ENCODE results near the gene MED14. TPM values are rescaled to one million over a fixed set of nuclear protein-coding genes. Genes with fewer than 3 reads are reported as not detected.

Gene MED14
- total and polyA plus RNA-seq, 2 of the 8 experiments (the other 6 are each of a cell fraction or from before 2014, with no cell fraction given) = 79.7 to 117 TPM

DNA sequence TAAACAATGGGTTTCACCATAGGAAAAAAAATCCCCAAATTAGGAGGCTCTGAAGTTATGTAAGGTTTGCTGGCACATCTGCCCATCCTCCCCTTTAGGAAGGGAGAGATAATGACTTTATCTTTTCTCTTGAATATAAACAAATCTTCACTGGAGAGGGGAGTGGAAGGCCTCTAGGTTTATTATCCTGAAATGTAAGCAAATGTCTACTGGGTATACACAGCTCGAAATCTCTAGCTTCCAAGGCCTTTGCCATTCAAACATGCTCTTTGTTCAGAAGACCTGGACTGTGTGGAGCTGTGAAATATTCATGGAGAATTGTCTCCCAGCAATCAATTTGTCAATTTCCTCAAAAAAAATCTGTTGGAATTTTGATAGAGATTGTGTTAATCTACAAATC lies 21.7 kb upstream of the MED14 start (continued):
- TF ChIP-seq TCF12 (IDR thresholded peaks at IDR 0.05; ENCODE audit: low read depth, low read length) (no peak), CTCF (IDR thresholded peaks at IDR 0.05; ENCODE audit: control extremely low read depth in 1 of 3, insufficient read depth in 1 of 3, low read depth in 1 of 3, low read length in 3 of 3) (no peak), EP300 (IDR thresholded peaks at IDR 0.05; ENCODE audit: borderline replicate concordance in 1 of 2, low read depth in 2 of 2, low read length in 2 of 2) (no peak), CEBPB (IDR thresholded peaks at IDR 0.05; ENCODE audit: low read depth, low read length) (no peak), RFX5 (IDR thresholded peaks at IDR 0.05; ENCODE audit: borderline replicate concordance, low read depth, low read length) (no peak), SRF (IDR thresholded peaks at IDR 0.05; ENCODE audit: low read depth, low read length) (no peak)
